NCI-H460 (cell line): ENCODE measurements around the gene PRKAR1B. TPM values are rescaled to one million over a fixed set of nuclear protein-coding genes. Genes with fewer than 3 reads are reported as not detected.

Experiments used
- DNase-seq: peaks from one replicate; pipeline ENCODE4 v3.0.0-alpha.2; 2016; ENCODE audit warnings: low read depth; ENCODE audit errors: extremely low read depth
- total RNA-seq: library from RNA; depleted of rRNA; stranded (reverse); fragments of >200 nt; shearing (Covaris generic); gene quantifications from 2 replicates; pipeline ENCODE4 v1.2.3, GENCODE V29; 2014; rRNA removed

PRKAR1B gene
- total RNA-seq, 1 experiment from 2014 or later, result 7.4 TPM

GRCh38 chr7:504221-505111 is 222.6 kb downstream of the PRKAR1B start:
- no peak for DNase-seq

DNA sequence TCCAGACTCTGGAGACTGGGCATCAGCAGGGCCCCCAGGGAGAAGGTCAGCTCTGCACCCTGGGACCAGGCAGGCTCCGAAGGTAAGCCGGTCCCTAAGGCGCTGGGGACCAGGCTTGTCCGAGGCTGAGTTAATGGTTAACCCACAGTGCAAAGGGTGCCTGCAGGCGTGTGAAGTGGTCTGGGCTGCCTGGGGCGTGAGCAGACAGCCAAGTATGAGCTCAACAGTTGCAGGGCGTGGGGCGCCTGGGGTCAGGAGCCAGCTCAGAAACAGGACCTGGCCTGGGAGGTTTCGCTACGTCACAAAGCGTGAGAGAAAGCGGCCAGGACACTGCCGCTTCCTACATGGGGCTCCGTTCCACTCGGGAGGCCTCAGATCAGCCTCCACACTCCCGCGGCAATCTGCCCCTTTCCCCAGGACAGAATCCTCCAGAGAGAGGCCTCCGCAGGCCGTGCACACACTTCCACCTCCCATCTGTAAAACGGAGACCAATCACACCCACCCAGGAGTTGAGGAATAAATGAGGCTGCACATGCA is 223.4 kb downstream of the PRKAR1B start:
- DNase-seq, result no peak

- no peak for DNase-seq
Observed at GRCh38 chr7:502296-502695, 224.8 kb downstream of the PRKAR1B start.

DNA sequence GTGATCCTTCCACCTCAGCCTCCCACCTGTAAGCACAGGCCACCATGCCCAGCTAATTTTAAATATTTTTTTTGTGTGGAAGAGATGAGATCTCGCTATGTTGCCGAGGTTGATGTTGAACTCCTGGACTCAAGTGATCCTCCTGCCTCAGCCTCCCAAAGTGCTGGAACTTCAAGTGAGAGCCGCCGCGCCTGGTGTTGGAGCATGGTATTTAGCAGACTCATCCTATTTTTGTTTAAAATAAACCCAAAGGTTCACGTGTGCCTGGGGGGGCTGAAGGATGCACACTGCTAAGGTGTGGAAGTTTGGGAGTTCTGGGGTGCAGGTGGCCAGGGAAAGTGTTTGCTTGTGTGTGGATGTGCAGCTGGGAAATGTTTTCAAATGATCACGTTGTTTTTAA is 225.6 kb downstream of the PRKAR1B start:
- no peak for DNase-seq

DNA sequence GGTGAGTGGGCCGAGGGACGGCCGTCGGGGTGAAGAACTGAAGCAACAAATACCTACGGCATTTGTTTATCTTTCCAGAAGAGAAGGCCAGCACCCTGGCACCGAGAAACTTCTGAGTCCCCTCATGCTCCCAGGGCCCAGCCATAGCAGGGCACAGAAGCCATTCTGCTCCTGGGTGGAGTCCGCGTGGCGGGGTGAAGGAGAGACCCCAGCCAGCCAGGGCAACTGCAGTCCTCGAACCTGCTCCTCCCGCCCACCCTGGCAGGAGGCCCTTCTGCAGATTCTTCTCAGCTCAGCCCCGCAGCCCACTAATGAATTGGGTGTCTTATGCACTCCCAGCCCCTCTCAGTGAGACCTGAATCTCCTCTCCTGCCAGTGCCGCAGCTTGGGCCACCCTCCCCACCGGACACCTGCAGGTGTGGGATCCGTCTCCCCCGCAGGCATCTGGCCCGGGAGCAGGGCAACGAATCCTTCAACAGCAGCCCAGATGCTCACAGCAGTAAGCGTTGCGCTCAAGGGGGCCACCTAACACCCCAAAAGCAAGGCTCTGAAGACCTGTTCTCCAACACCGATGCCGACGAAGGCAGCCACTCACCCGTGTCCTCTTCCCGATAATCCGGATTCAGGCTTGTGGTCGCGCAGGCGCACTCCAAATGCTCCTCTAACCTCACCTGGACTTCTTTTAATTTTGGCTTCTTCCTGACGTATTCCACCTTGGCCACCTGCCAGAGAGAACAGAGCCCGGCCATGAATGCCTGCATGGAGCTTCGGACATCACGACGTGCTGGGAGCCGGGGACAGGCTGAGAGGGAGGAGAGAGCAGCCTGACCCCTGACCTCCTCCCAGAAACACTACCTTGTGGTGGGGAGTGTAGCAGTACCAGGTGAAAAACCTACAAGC is 226.3 kb downstream of the PRKAR1B start:
- DNase-seq, result no peak

- no peak for DNase-seq
Observed at GRCh38 chr7:499853-500485, 227.1 kb downstream of the PRKAR1B start.

Other genes starting within 250 kb of the PRKAR1B start
- gene PDGFA, start 207.4 kb downstream of the PRKAR1B start, total RNA-seq, result 20.3 and 21.4 TPM in 2 replicates
- gene DNAAF5, start 582 bp downstream of the PRKAR1B start, total RNA-seq, result 37.1 and 41.5 TPM in 2 replicates
- gene SUN1, start 105.2 kb upstream of the PRKAR1B start, total RNA-seq, result 70.7 and 78.1 TPM in 2 replicates
- gene GET4, start 149.3 kb upstream of the PRKAR1B start, total RNA-seq, result 24.1 and 25.9 TPM in 2 replicates
- 8.7 and 10.0 TPM in 2 replicates for gene ADAP1, start 227.4 kb upstream of the PRKAR1B start, total RNA-seq
- gene COX19, start 248.3 kb upstream of the PRKAR1B start, total RNA-seq, result 15.4 and 17.2 TPM in 2 replicates